SK-N-SH (cell line): ENCODE results near the gene LINGO3. TPM values are rescaled to one million over a fixed set of nuclear protein-coding genes. Genes with fewer than 3 reads are reported as not detected.

ENCODE experiments used
- CTCF ChIA-PET: fragments of 300-600, 350-600 bp; formaldehyde crosslinking; extraction: SDS; loops from one replicate; lab custom pipeline; 2021; lab: Yijun Ruan, JAX
- POLR2A ChIA-PET: fragments of 350-600 bp; sonication (Branson Sonifier 250); formaldehyde crosslinking; extraction: SDS; loops from one replicate; lab custom pipeline; 2020; ENCODE audit warnings: antibody characterized with exemption, inconsistent platforms; lab: Yijun Ruan, JAX
- DNase-seq: peaks from one replicate; pipeline ENCODE4 v3.0.0; 2012
- H2AFZ ChIP-seq: fragments of 200-600 bp; sonication (generic); 2 replicates; pipeline ENCODE4 v1.8.1; 2016; ENCODE audit warnings: antibody characterized with exemption, mild to moderate bottlenecking, low read depth
- H3F3A ChIP-seq: fragments of 200-600 bp; sonication (generic); replicated peaks from 2 replicates; pipeline ENCODE3; 2016; ENCODE audit warnings: antibody characterized with exemption, mild to moderate bottlenecking; ENCODE audit not compliant: insufficient read depth
- H3K27ac ChIP-seq, 2 experiments: fragments of 200-500 bp in 1 of 2; fragments of 200-600 bp in 1 of 2; sonication (Bioruptor generic) in 1 of 2; sonication (generic), shearing (Covaris generic) in 1 of 2; 2 replicates each; pipeline versions ENCODE4 v1.5.1 to v1.6.1; 2014 to 2016; ENCODE audit warnings: low read depth in 2 of 2, inconsistent platforms in 1 of 2, low read length in 1 of 2, mild to moderate bottlenecking in 1 of 2, mixed read lengths in 1 of 2
- H3K27me3 ChIP-seq: fragments of 200-600 bp; sonication (generic), shearing (Covaris generic); 2 replicates; pipeline ENCODE4 v1.6.1; 2016; ENCODE audit warnings: mixed run types; ENCODE audit not compliant: insufficient read depth
- H3K36me3 ChIP-seq, 2 experiments: fragments of 200-500 bp in 1 of 2; fragments of 200-600 bp in 1 of 2; sonication (Bioruptor generic) in 1 of 2; sonication (generic) in 1 of 2; replicated peaks in 1 of 2; 2 replicates each; pipeline versions ENCODE3 to v1.5.1; 2014 to 2016; ENCODE audit warnings: low read length in 1 of 2, mild to moderate bottlenecking in 1 of 2; ENCODE audit not compliant: insufficient read depth in 2 of 2, control insufficient read depth in 1 of 2
- H3K4me1 ChIP-seq, 2 experiments: fragments of 200-500 bp in 1 of 2; fragments of 200-600 bp in 1 of 2; sonication (Bioruptor generic) in 1 of 2; sonication (generic), shearing (Covaris generic) in 1 of 2; 2 replicates each; pipeline versions ENCODE4 v1.5.1 to v1.6.1; 2014 to 2016; ENCODE audit warnings: low read depth in 1 of 2, low read length in 1 of 2, mixed run types in 1 of 2; ENCODE audit not compliant: insufficient read depth in 2 of 2, control insufficient read depth in 1 of 2
- H3K4me2 ChIP-seq: fragments of 200-600 bp; sonication (generic), shearing (Covaris generic); 2 replicates; pipeline ENCODE4 v1.6.1; 2017; ENCODE audit warnings: mixed run types
- H3K4me3 ChIP-seq, 2 experiments: fragments of 200-500 bp in 1 of 2; fragments of 200-600 bp in 1 of 2; sonication (Bioruptor generic) in 1 of 2; sonication (generic), shearing (Covaris generic) in 1 of 2; 2 replicates each; pipeline versions ENCODE4 v1.5.1 to v1.8.1; 2014 to 2016; ENCODE audit warnings: low read depth in 2 of 2, inconsistent platforms in 1 of 2, low read length in 1 of 2, mild to moderate bottlenecking in 1 of 2, mixed read lengths in 1 of 2, moderate library complexity in 1 of 2
- H3K79me2 ChIP-seq: fragments of 200-600 bp; sonication (generic); 2 replicates; pipeline ENCODE4 v1.8.1; 2017; ENCODE audit warnings: mild to moderate bottlenecking; ENCODE audit not compliant: insufficient read depth
- H3K9ac ChIP-seq: fragments of 200-600 bp; sonication (generic); 2 replicates; pipeline ENCODE4 v1.6.1; 2017; ENCODE audit warnings: mixed run types
- H3K9me2 ChIP-seq: fragments of 200-600 bp; sonication (generic); 2 replicates; pipeline ENCODE4 v1.6.1; 2017; ENCODE audit warnings: mixed run types
- H3K9me3 ChIP-seq: fragments of 200-600 bp; sonication (generic); 2 replicates; pipeline ENCODE4 v1.6.1; 2017; ENCODE audit warnings: mixed run types, mild to moderate bottlenecking, moderate library complexity
- H4K20me1 ChIP-seq: fragments of 200-600 bp; sonication (generic); 2 replicates; pipeline ENCODE4 v1.6.1; 2017; ENCODE audit warnings: mild to moderate bottlenecking, mixed run types; ENCODE audit not compliant: insufficient read depth
- EP300 ChIP-seq, 2 experiments: IDR thresholded peaks; 2 replicates each; pipeline versions ENCODE4 v1.4.0 to v1.6.1; 2012; ENCODE audit warnings: borderline replicate concordance in 1 of 2, low read depth in 1 of 2, low read length in 1 of 2
- EZH2phosphoT487 ChIP-seq: fragments of 200-600 bp; sonication (generic); IDR thresholded peaks from 2 replicates; pipeline ENCODE4 v1.6.1; 2017; ENCODE audit warnings: low read depth, mixed run types, mild to moderate bottlenecking, antibody characterized with exemption, moderate library complexity, borderline replicate concordance
- FOXJ3 ChIP-seq: sonication (generic); formaldehyde crosslinking; IDR thresholded peaks from 2 replicates; pipeline ENCODE4 v1.5.1; 2020; ENCODE audit warnings: mild to moderate bottlenecking, missing genetic modification reagents
- IRF3 ChIP-seq: fragments of 150-350 bp; IDR thresholded peaks from 2 replicates; pipeline ENCODE4 v1.6.1; 2016; ENCODE audit warnings: mild to moderate bottlenecking, low read depth, low read length
- MAX ChIP-seq: IDR thresholded peaks from 2 replicates; pipeline ENCODE4 v1.4.0; 2012; ENCODE audit warnings: low read depth
- NFIC ChIP-seq: IDR thresholded peaks from 2 replicates; pipeline ENCODE4 v1.4.0; 2012; ENCODE audit warnings: borderline replicate concordance
- PBX3 ChIP-seq: IDR thresholded peaks from 2 replicates; pipeline ENCODE4; 2012
- RXRA ChIP-seq: IDR thresholded peaks from 2 replicates; pipeline ENCODE4 v1.4.0; 2012; ENCODE audit warnings: low read depth, mild to moderate bottlenecking, borderline replicate concordance
- TEAD4 ChIP-seq: IDR thresholded peaks from 2 replicates; pipeline ENCODE4 v1.4.0; 2012; ENCODE audit warnings: mild to moderate bottlenecking, borderline replicate concordance; ENCODE audit not compliant: insufficient read depth
- USF2 ChIP-seq: fragments of 150-350 bp; IDR thresholded peaks from 2 replicates; pipeline ENCODE4 v1.6.1; 2017; ENCODE audit warnings: antibody characterized with exemption, low read length, low read depth, borderline replicate concordance
- WGBS: methylation state at CpG from one replicate; pipeline ENCODE4 v1.1.6; 2017; ENCODE audit warnings: low lambda C conversion rate; 5-methylcytosine and 5-hydroxymethylcytosine counted together
- polyA plus RNA-seq, 3 experiments: library from polyadenylated mRNA; depleted of rRNA; stranded (reverse); fragments of >200 nt; gene quantifications; 2 replicates each; pipeline ENCODE4 v1.2.3, GENCODE V29; 2012

Gene LINGO3
- polyA plus RNA-seq, 1 of the 3 experiments (the other 2 are of a cell fraction) = not detected

- peaks cover 7% of the 10 kb centered on the region for H3F3A ChIP-seq
- no peak overlapping the region for H3K4me3 ChIP-seq
- WGBS = 87% methylated on average over 11 of the region's 11 CpGs
- no peak overlapping the region for H2AFZ ChIP-seq
- no peak overlapping the region for H3K9ac ChIP-seq
- DNase-seq = no peak
- no peaks in the 10 kb centered on the region for H3K79me2 ChIP-seq
- H3K4me2 ChIP-seq = no peak overlapping the region
- ChIA-PET CTCF (interaction anchor here (2.3 to 9.8 kb wide), 2 partner anchors 19 to 56 kb away, joined by 11 to 121 read pairs; no protein-coding TSS in a partner anchor), POLR2A (interaction anchor here (0.8 to 1.5 kb wide), 4 partner anchors 10 to 17 kb away, joined by 3 to 6 read pairs (median 4); no protein-coding TSS in a partner anchor)
- no peak for TF ChIP-seq USF2
- TF ChIP-seq RXRA = no peak
- TF ChIP-seq IRF3 = no peak
- no peak for TF ChIP-seq MAX
- TF ChIP-seq NFIC = no peak
- TF ChIP-seq PBX3 = no peak
- H3K9me3 ChIP-seq = no peaks in the 10 kb centered on the region
- H3K27ac ChIP-seq = no peak overlapping the region
- H4K20me1 ChIP-seq = no peaks in the 10 kb centered on the region
- H3K36me3 ChIP-seq = no peaks in the 10 kb centered on the region
- no peaks in the 10 kb centered on the region for H3K27me3 ChIP-seq
- H3K9me2 ChIP-seq = no peaks in the 10 kb centered on the region
- H3K4me1 ChIP-seq = peaks cover 0 to 11% of the 10 kb centered on the region in 2 experiments; a peak in 1 of 4 replicates
Measured at GRCh38 chr19:2260341-2260805, 47.6 kb downstream of the LINGO3 start.

GRCh38 chr19:2259336-2259735 is 48.6 kb downstream of the LINGO3 start:
- no peaks in the 10 kb centered on the region for H3K36me3 ChIP-seq
- ChIA-PET CTCF (interaction anchor here (1.1 to 9.8 kb wide), 4 partner anchors 13 to 57 kb away, joined by 3 to 121 read pairs (median 10); partner anchors contain the start of gene PLEKHJ1), POLR2A (interaction anchor here (0.6 to 1.5 kb wide), 4 partner anchors 11 to 116 kb away, joined by 3 to 6 read pairs (median 4); no protein-coding TSS in a partner anchor)
- H3K9me2 ChIP-seq = no peaks in the 10 kb centered on the region
- H2AFZ ChIP-seq = no peak overlapping the region
- TF ChIP-seq FOXJ3 (CRISPR knock-in tag) (no peak), TEAD4 (no peak), USF2 (no peak), EZH2phosphoT487 (no peak), EP300 (IDR thresholded peaks at IDR 0.05; ENCODE audit: borderline replicate concordance in 1 of 2, low read depth in 1 of 2, low read length in 1 of 2) (no peak), IRF3 (no peak)
- 89% methylated on average over 5 of the region's 5 CpGs for WGBS
- H3F3A ChIP-seq = peaks cover 7% of the 10 kb centered on the region
- H3K9ac ChIP-seq = no peak overlapping the region
- H3K27me3 ChIP-seq = no peaks in the 10 kb centered on the region
- no peaks in the 10 kb centered on the region for H3K9me3 ChIP-seq
- H3K4me2 ChIP-seq = no peak overlapping the region
- no peak for DNase-seq
- H3K4me3 ChIP-seq = no peak overlapping the region
- H3K27ac ChIP-seq = no peak overlapping the region
- H3K4me1 ChIP-seq = peaks cover 0 to 17% of the 10 kb centered on the region in 2 experiments; a peak in 1 of 4 replicates
- H4K20me1 ChIP-seq = no peaks in the 10 kb centered on the region
- no peaks in the 10 kb centered on the region for H3K79me2 ChIP-seq
